GM21381 (cell line): ENCODE measurements around the gene C12orf56.
"Not testable (repeated sequence)": the region's sequence is repeated elsewhere in the genome, so short reads cannot be mapped to it uniquely, and the experiment has no call there.

Experiments used
- ATAC-seq: cut with Tn5 transposase; IDR thresholded peaks from one replicate; pipeline ENCODE4 v1.9.1; 2021; ENCODE audit warnings: mild to moderate bottlenecking, moderate library complexity; ENCODE audit not compliant: unreplicated experiment

The C12orf56 gene

GRCh38 chr12:64387197-64387816, 3.3 kb downstream of the C12orf56 start:
- ATAC-seq = no peak

- ATAC-seq = no peak
These were observed 5.1 kb downstream of the C12orf56 start for GRCh38 chr12:64385468-64385867.

GRCh38 chr12:64385019-64385418, 5.5 kb downstream of the C12orf56 start:
- no peak for ATAC-seq

GRCh38 chr12:64383675-64384074, 6.9 kb downstream of the C12orf56 start:
- ATAC-seq = no peak

- no peak for ATAC-seq
These were observed 27.7 kb downstream of the C12orf56 start for GRCh38 chr12:64362721-64363305.

GRCh38 chr12:64361173-64361572, 29.4 kb downstream of the C12orf56 start:
- not testable (repeated sequence) for ATAC-seq

GRCh38 chr12:64356209-64356608, 34.3 kb downstream of the C12orf56 start:
- not testable (repeated sequence) for ATAC-seq

- ATAC-seq = no peak
These were observed 38.4 kb downstream of the C12orf56 start for GRCh38 chr12:64352181-64352580.

- no peak for ATAC-seq
These were observed 39.3 kb downstream of the C12orf56 start for GRCh38 chr12:64351265-64351664.

- no peak for ATAC-seq
These were observed 42.9 kb downstream of the C12orf56 start for GRCh38 chr12:64347630-64348029.

- not testable (repeated sequence) for ATAC-seq
These were observed 45.9 kb downstream of the C12orf56 start for GRCh38 chr12:64344631-64345030.

GRCh38 chr12:64340546-64340945, 50.0 kb downstream of the C12orf56 start:
- not testable (repeated sequence) for ATAC-seq

GRCh38 chr12:64335886-64336466, 54.6 kb downstream of the C12orf56 start:
- ATAC-seq = no peak

- no peak for ATAC-seq
These were observed 57.6 kb downstream of the C12orf56 start for GRCh38 chr12:64332938-64333337.

GRCh38 chr12:64332296-64332695, 58.3 kb downstream of the C12orf56 start:
- no peak for ATAC-seq

GRCh38 chr12:64329031-64329710, 61.4 kb downstream of the C12orf56 start:
- not testable (repeated sequence) for ATAC-seq

GRCh38 chr12:64325055-64325454, 65.5 kb downstream of the C12orf56 start:
- ATAC-seq = no peak

- no peak for ATAC-seq
These were observed 66.9 kb downstream of the C12orf56 start for GRCh38 chr12:64323476-64324225.

- no peak for ATAC-seq
These were observed 67.6 kb downstream of the C12orf56 start for GRCh38 chr12:64323006-64323405.

- ATAC-seq = no peak
These were observed 69.9 kb downstream of the C12orf56 start for GRCh38 chr12:64320611-64321010.
